Stimulated activated memory B cell treated with anti-CD40 and anti-IgM and Interleukin-4, amounts not matched to agents 10 μg/mL and 1 μg/mL and 100 μg/mL, for 72 hours (primary cell): ENCODE results near the gene SLC26A6.
A peak's percentile ranks its signal among the peaks of the same experiment; 100 is the strongest.

Experiments
- ATAC-seq: fragments of 150-1000 bp; cut with Tn5 transposase; 2 replicates; pipeline ENCODE4 v1.10.0; 2021
- H3K27ac Mint-ChIP-seq: one replicate; pipeline ENCODE4 v1.8.0; 2022; ENCODE audit warnings: mild to moderate bottlenecking, mixed read lengths
- H3K27me3 Mint-ChIP-seq: one replicate; pipeline ENCODE4 v1.8.0; 2022; ENCODE audit warnings: mixed read lengths
- H3K36me3 Mint-ChIP-seq: one replicate; pipeline ENCODE4 v1.8.0; 2022; ENCODE audit warnings: mixed read lengths
- H3K4me1 Mint-ChIP-seq: one replicate; pipeline ENCODE4 v1.8.0; 2022; ENCODE audit warnings: mixed read lengths
- H3K4me3 Mint-ChIP-seq: one replicate; pipeline ENCODE4 v1.8.0; 2022; ENCODE audit warnings: mild to moderate bottlenecking, moderate library complexity, mixed read lengths
- H3K9me3 Mint-ChIP-seq: one replicate; pipeline ENCODE4 v1.8.0; 2022; ENCODE audit warnings: mixed read lengths

The SLC26A6 gene

DNA sequence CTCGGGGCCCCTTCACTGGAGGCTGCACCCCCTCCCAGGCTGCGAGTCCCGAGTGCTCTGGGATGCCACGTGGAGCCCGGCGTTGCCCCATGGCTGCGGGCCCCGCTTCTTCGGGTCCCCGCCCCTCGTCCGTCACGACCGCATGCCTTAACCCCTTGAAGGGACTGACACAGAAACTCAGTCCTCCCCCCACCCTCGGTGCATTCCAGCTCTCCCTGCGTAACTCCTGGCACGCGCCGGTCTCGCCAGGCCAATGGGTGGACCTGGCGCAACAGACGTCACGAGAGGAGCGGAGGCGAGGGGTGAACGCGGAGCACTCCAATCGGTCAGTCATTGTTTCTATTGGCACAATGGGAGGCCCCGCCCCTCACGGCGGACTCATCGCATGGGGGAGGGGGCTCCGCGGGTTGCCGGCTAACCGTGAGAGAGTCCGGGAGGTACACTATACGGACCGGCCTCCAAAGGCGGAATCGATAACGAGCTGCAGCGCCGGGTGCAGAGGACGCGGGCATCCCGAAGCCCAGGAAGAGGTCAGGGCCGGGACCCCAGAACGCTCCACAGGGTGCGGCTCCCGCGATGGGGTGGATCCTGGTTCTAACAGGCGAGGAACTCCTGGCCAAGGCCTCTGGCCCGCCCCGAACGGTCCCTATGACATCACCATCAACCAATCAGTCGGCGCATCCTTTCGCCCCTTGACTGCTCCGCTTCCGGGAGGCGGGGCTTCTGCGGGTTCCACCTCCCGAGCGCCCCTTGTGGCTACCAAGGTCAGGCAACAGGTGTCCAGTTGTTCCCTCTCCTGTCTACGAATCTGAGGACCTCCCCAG is 28.4 kb upstream of the SLC26A6 start:
- peak overlapping the region; percentile 83 for H3K27ac Mint-ChIP-seq

DNA sequence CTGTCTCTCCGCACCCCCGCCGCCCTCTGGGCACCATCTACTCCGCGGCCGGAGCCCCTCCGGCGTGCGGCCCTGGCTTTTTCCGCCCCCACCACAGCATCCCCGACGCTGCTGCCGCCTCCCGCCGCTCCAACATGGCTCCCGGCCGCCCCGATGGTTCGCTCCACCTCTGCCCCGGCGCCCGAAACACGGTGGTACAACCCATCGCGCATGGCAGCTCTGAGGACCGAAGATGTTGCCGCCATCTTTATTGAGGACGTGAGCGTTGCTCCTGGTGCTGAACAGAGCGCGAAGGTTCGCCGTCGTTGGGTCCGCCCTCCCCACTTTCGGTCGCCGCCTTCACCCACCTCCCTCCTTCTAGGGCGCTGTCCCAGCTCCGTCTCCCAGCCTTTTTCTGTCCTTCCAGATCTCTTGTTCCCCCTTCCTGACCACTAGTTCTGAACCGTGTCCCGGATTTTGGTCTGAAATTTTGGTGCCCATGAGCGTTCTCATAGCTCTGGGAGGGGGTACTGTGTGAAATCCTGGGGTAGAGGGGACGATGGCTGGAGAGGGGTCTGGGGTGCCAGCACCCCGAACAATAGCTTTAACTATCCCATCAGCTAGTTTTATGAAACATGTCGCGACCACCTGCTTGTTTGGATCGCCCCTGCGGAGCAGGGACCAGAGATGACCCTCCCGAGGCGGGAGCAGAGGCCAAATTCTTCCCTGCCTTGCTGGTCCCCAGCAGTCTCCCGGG is 27.7 kb upstream of the SLC26A6 start, which contains the start of gene CELSR3:
CELSR3 (minus strand) TSS at position 134 of the 736 bp plus-strand sequence. CDS start 252 bp downstream, outside the sequence.
- H3K36me3 Mint-ChIP-seq, result no peaks in the 10 kb centered on the region
- H3K9me3 Mint-ChIP-seq, result no peaks in the 10 kb centered on the region
- peak; percentile 49 for ATAC-seq
- peaks cover 29% of the 10 kb centered on the region for H3K4me1 Mint-ChIP-seq
- peaks cover 21% of the 10 kb centered on the region for H3K27me3 Mint-ChIP-seq
- H3K4me3 Mint-ChIP-seq, result peak within 1 kb of the TSS; percentile 89
- peak within 1 kb of the TSS; percentile 83 for H3K27ac Mint-ChIP-seq

More for the DNA sequence above, 28.4 kb upstream of the SLC26A6 start:
- peak; percentile 94 for ATAC-seq
- Mint-ChIP-seq H3K4me3 (peak overlapping the region; percentile 89), H3K27me3 (peaks cover 21% of the 10 kb centered on the region), H3K36me3 (no peaks in the 10 kb centered on the region), H3K9me3 (no peaks in the 10 kb centered on the region), H3K4me1 (peaks cover 29% of the 10 kb centered on the region)

DNA sequence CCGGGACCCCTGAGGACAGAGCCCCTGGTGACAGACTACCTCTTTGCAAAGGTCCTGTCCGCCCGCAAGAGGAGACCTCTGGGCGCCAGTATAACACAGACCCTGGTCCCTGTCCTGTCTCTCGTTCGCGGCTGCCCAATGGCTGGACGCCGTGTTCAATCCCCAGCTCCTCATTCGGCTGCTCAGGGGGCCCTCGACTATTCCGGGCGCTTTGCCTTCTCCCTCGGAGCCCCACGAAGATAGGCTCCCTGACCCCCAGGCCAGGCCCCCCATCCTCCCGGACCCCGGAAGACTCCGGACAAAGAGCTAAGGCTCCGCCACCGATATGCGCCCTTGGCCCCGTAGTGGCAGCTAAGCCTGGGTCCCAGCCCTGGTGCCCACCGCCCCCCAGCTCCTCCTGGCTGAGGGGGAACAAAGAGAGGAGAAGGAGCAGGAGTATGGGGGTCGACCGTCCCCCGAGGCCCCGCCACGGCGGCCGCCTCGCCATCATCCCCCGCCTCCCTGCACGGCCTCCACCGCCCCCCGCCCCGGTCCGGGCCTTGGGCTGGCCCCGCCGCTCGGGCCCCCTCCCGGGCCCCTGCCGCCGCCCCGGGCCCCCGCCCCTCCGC is 27.0 kb upstream of the SLC26A6 start:
- Mint-ChIP-seq H3K9me3 (no peaks in the 10 kb centered on the region), H3K27ac (no peak overlapping the region), H3K4me1 (peaks cover 31% of the 10 kb centered on the region), H3K4me3 (peak overlapping the region; percentile 60), H3K27me3 (peaks cover 21% of the 10 kb centered on the region), H3K36me3 (no peaks in the 10 kb centered on the region)
- peak; percentile 2 for ATAC-seq

DNA sequence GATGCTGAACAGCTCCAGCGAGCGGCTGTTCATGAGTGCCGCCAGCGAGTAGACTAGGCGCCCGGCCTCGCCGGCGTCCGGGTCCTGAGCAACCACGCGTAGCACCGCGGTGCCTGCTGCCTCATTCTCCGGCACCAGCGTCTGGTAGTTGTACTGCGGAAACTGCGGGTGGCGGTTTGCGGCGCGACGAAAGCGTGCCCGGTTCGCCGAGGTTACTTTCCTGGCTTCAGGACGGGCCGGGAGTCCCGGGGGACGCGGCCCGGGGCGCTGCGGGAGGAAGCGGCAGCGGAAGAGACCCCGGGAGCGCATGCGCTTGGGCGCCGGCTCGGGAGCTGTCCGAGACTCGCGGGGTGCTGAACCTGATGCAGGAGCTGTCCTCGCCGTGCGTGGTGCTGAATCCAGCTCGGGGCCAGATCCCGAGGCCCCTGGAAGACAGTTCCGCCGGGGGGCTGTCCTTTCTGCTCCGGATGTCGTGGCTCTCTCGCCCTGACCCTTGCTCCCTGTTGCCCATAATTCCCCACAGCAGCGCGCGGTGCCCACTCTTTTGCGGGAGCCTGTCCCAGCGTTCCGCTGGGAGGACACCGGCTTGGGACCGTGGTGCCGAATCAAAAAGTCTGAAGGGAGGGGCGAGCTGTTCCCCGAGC is 26.4 kb upstream of the SLC26A6 start:
- Mint-ChIP-seq H3K9me3 (no peaks in the 10 kb centered on the region), H3K27ac (no peak overlapping the region), H3K4me3 (peak overlapping the region; percentile 60), H3K36me3 (no peaks in the 10 kb centered on the region), H3K27me3 (peaks cover 21% of the 10 kb centered on the region), H3K4me1 (peaks cover 37% of the 10 kb centered on the region)
- no peak for ATAC-seq

DNA sequence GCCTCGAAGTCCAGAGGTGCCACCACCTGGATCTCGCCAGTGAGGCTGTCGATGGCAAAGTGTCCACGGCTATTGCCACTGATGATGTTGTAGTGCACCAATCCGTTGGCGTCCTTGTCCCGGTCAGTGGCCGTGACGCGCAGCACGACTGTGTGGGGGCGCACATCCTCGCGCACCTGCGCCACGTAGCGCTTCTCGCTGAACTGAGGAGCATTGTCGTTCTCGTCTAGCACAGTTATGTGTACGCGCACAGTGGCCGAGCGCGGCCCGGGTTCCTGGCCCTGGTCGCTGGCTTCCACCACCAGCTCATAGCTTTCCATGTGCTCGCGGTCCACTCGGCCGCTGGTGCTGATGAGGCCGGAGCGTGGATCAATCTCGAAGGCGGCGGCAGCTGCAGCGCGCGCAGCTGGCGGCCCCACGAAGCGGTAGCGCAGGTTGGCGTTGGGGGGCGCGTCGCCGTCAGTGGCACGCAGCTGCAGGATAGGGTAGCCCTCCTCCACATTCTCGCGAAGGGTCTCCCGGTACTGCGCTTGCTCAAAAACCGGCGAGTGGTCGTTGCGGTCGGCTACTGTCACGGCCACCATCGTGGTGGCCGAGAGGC is 25.6 kb upstream of the SLC26A6 start:
- Mint-ChIP-seq H3K27ac (no peak overlapping the region), H3K4me1 (peaks cover 39% of the 10 kb centered on the region), H3K36me3 (no peaks in the 10 kb centered on the region), H3K4me3 (peak overlapping the region; percentile 41), H3K27me3 (peaks cover 21% of the 10 kb centered on the region), H3K9me3 (no peaks in the 10 kb centered on the region)
- ATAC-seq, result no peak

DNA sequence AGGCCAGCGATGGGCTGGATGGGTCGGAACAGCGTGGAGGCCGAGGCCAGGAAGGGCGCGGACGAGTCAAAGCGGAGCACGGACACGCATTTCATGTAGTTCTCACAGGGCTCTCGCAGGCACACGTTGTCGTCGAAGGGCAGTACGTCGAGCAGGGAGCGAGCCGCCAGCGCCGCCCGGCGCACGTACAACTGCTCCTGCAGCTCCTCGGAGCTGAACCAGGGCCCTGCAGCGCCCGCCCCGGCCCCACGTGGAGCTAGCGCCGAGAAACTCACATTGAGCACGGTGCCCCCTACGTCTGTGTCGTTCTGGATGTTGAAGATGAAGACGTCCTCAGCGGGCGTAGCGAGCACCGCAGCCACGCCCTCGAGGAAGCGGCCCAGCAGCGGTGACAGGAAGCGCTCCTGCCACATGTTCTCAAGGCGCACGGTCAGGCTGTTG is 21.6 kb upstream of the SLC26A6 start:
- peak overlapping the region; percentile 83 for H3K27ac Mint-ChIP-seq
- no peaks in the 10 kb centered on the region for H3K9me3 Mint-ChIP-seq
- no peaks in the 10 kb centered on the region for H3K36me3 Mint-ChIP-seq
- H3K4me1 Mint-ChIP-seq, result peaks cover 35% of the 10 kb centered on the region
- no peaks in the 10 kb centered on the region for H3K27me3 Mint-ChIP-seq
- peak overlapping the region; percentile 79 for H3K4me3 Mint-ChIP-seq
- ATAC-seq, result no peak

DNA sequence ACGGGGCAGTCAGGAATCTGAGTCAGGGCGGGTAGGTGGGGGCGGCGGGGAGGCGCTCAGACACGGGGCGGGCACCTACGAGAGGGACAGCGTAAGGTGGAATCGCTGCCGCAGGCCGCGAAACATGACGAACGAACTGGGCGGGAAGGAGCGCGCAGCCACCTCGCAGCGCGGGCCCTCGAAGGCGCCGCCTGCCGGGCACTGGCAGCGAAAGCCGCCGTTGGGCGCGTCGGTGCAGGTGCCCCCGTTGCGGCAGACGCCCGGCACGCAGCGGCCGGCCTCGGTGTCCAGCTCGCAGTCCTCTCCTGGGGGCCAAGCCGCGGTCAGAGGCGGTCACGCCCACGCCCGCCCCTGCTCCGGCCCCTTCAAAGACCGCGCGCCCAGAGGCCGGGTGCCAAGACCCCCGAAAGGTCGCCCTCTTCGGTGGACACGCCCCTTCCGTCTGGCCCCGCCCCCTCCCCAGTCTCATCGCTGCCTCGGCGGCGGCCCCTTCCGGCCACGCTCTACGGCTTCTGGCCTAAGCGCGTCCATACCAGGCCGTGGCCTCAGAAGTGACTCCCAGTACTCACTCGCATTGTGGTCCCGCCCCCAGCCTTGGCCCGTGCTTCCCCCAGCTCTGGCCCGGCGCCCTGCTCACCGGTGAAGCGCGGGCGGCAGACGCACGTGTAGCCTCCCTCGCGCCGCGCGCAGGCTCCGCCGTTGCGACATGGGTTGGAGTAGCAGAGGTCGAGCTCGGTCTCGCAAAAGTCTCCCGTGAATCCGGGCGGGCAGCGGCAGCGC is 21.0 kb upstream of the SLC26A6 start:
- peak; percentile 86 for ATAC-seq
- H3K9me3 Mint-ChIP-seq, result no peaks in the 10 kb centered on the region
- peaks cover 29% of the 10 kb centered on the region for H3K4me1 Mint-ChIP-seq
- no peaks in the 10 kb centered on the region for H3K27me3 Mint-ChIP-seq
- H3K4me3 Mint-ChIP-seq, result peak overlapping the region; percentile 79
- no peaks in the 10 kb centered on the region for H3K36me3 Mint-ChIP-seq
- peak overlapping the region; percentile 83 for H3K27ac Mint-ChIP-seq

DNA sequence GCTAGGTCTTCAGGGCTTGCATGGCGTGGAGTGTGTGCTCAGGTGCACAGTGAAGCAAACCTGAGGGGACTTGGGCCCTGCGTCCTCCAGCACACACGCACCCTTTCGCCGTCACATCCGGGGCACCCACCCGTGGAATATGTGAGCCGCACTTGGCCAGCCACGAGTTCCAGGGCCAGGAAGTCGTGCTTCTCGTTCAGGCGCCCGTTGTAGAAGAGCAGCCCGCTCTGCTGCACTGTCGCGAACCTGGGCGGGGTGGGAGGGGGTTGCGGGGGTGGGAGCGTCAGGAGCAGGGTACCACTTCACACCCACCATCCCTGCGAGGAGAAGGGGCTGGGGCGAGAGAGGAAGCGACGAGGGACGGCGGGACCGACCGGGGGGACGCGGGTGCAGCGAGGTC is 20.3 kb upstream of the SLC26A6 start:
- peak; percentile 52 for ATAC-seq
- Mint-ChIP-seq H3K36me3 (no peaks in the 10 kb centered on the region), H3K4me3 (peak overlapping the region; percentile 79), H3K9me3 (no peaks in the 10 kb centered on the region), H3K27me3 (no peaks in the 10 kb centered on the region), H3K4me1 (peaks cover 28% of the 10 kb centered on the region), H3K27ac (peak overlapping the region; percentile 83)

DNA sequence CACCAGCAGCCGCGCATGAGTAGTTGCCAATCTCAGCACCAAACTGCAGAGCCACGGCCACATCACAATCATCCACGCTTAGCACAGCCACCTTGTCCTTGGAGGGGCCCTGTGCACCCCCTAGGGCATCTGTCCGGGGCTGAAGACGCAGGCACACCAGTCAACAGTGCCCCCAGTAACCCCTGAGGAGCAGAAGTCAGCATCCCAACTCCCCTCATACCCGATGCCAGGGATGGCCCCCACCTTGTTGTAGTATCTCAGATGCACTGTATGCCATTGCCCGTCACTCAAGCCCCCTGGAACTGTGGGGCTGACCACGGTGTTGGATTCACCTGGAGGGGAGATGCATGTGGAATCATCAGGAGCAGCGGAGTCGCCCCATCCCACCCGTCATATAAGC is 19.8 kb upstream of the SLC26A6 start:
- Mint-ChIP-seq H3K4me1 (peaks cover 28% of the 10 kb centered on the region), H3K9me3 (no peaks in the 10 kb centered on the region), H3K27me3 (no peaks in the 10 kb centered on the region), H3K36me3 (no peaks in the 10 kb centered on the region), H3K27ac (peak overlapping the region; percentile 83), H3K4me3 (peak overlapping the region; percentile 79)
- no peak for ATAC-seq

DNA sequence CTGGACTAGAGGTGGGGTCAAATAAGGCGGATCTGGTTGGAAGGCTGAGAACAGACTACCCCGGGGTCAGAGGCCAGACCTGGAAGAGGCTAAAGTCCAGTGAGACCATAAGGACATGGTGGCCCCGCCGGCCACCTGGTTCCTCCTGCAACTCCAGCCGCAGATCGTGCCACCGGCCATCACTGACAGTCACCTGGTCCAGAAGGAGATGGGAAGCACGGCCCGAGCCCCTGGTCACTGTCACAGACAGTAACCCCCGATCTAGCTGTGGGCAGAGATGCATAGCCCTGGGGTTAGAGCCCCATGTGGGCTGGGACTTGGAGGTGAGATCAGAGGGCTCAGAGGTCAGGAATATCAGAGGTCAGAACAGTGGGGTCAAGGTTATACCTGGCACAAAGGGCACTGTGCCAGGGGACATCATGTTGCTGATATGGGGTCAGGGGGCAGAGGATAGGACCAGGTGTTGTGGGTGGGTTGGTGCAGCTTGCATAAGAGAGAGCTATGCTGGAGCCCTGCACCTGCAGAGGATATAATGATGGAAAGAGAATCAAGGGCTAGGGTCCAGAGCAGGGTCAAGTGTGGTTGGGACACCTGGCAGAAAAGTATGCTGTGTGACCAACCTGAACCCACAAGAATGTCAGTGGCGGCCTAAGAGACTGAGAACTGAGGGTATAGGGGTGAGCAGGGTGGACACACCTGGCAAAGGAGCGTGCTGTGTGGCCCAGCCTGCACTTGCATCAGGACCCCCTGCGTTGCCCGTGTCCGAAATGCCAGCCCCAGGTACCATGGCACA is 17.9 kb upstream of the SLC26A6 start:
- H3K4me3 Mint-ChIP-seq, result no peak overlapping the region
- peaks cover 28% of the 10 kb centered on the region for H3K4me1 Mint-ChIP-seq
- no peak for ATAC-seq
- no peak overlapping the region for H3K27ac Mint-ChIP-seq
- no peaks in the 10 kb centered on the region for H3K27me3 Mint-ChIP-seq
- H3K36me3 Mint-ChIP-seq, result no peaks in the 10 kb centered on the region
- H3K9me3 Mint-ChIP-seq, result no peaks in the 10 kb centered on the region

DNA sequence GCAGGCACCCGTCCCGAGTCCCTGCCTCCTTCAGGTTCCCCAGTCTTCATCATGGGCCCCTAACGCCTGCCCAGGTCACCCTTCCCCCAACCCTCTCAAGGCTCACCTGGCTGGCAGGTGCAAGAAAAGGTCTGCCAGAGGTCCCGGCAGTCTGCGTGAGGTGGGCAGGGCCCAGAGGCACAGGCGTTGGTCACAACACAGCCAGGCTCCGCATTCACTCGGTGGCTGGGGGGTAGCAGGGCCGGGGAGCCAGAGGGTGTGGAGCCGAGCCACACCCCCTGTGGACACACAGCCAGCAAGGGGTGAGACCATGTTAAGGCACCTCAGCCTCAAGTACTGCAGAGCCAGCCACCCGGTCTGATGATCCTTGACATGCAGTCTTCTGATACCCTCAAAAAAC is 16.5 kb upstream of the SLC26A6 start:
- no peaks in the 10 kb centered on the region for H3K9me3 Mint-ChIP-seq
- peaks cover 21% of the 10 kb centered on the region for H3K4me1 Mint-ChIP-seq
- H3K4me3 Mint-ChIP-seq, result no peak overlapping the region
- no peak for ATAC-seq
- no peak overlapping the region for H3K27ac Mint-ChIP-seq
- no peaks in the 10 kb centered on the region for H3K36me3 Mint-ChIP-seq
- no peaks in the 10 kb centered on the region for H3K27me3 Mint-ChIP-seq

DNA sequence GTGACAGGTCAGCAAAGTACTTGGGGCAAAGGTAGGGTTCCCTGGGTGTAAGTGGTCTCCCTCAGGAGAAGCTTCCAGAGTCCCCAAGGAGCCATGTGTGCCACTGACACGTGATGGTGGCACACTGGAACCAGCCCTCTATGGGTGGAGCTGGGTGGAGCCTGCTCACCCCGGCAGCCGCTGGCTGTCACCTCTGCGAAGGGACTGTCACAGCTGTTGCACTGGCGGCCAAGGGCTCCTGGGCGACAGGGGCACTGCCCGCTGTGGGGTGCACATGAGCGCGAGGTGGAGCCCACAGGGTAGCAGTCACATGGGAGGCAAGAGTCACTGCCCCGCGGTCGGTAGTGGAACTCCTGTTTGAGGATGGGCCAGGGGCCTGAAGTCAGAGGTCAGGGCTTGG is 15.5 kb upstream of the SLC26A6 start:
- no peak overlapping the region for H3K27ac Mint-ChIP-seq
- no peak for ATAC-seq

DNA sequence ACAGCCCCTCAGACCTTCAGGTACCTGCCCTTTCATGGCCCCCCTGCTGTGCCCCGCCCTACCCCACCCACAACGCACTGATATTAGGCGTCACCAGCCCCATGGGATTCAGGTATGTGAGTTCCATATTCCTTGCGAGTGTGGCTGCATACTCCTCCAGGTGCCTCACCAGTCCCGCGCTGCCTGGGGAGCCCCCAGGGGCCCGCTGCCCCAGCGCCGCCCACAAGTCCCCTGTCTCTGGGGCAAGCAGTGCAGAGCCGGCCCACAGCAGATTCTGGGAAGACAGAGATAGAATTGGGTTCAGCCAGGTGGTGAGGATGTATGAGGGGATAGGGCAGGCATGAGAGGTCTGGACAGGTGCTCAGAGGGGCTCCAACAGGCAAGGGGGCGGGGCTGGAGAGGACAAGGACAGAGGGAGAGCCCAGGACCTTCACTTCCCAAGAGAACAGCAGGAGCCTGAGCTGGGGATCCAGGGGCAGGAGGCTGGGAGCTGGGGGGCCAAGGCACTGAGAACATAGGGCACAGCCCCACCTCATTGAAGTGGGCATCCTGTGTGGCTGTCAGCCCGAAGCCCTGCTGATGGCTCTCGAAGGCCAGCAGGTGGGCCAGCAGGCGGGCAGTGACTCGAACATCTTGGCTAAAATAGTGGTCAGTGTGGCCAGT is 13.1 kb upstream of the SLC26A6 start:
- Mint-ChIP-seq H3K9me3 (no peaks in the 10 kb centered on the region), H3K27me3 (no peaks in the 10 kb centered on the region), H3K4me3 (no peak overlapping the region), H3K36me3 (peaks cover 9% of the 10 kb centered on the region), H3K4me1 (peaks cover 7% of the 10 kb centered on the region), H3K27ac (no peak overlapping the region)
- no peak for ATAC-seq

More for the DNA sequence above, 15.5 kb upstream of the SLC26A6 start:
- Mint-ChIP-seq H3K36me3 (peaks cover 4% of the 10 kb centered on the region), H3K27me3 (no peaks in the 10 kb centered on the region), H3K4me3 (no peak overlapping the region), H3K4me1 (peaks cover 18% of the 10 kb centered on the region), H3K9me3 (no peaks in the 10 kb centered on the region)
